Urinary bladder (tissue), 4 donors: ENCODE results near the gene LTB4R. TPM values are rescaled to one million over a fixed set of nuclear protein-coding genes. Genes with fewer than 3 reads are reported as not detected.

Experiments
- DNase-seq: peaks from one replicate; pipeline ENCODE4 v3.0.0-alpha.2; 2015; ENCODE audit errors: extremely low spot score
- H3K27ac ChIP-seq: one replicate; pipeline ENCODE4 v1.5.1; 2013; ENCODE audit warnings: low read depth, mild to moderate bottlenecking, moderate library complexity
- H3K36me3 ChIP-seq: one replicate; pipeline ENCODE4 v1.6.1; 2013; ENCODE audit warnings: mild to moderate bottlenecking, moderate library complexity; ENCODE audit not compliant: insufficient read depth
- H3K4me1 ChIP-seq: one replicate; pipeline ENCODE4 v1.6.1; 2013; ENCODE audit warnings: mild to moderate bottlenecking, moderate library complexity; ENCODE audit not compliant: insufficient read depth
- H3K4me3 ChIP-seq: one replicate; pipeline ENCODE4 v1.5.1; 2013; ENCODE audit warnings: low read depth, low read length
- WGBS: extraction: QIAGEN DNeasy Blood & Tissue Kit; methylation state at CpG from one replicate; pipeline ENCODE4 v1.1.7; 2013; 5-methylcytosine and 5-hydroxymethylcytosine counted together
- polyA plus RNA-seq: library from polyadenylated mRNA; stranded (reverse); fragments of 200-250 nt; gene quantifications from one replicate; pipeline ENCODE4 v1.2.3, GENCODE V29; 2013
- total RNA-seq: library from RNA; depleted of rRNA; stranded (reverse); fragments of >200 nt; gene quantifications from one replicate; pipeline ENCODE4 v1.2.3, GENCODE V29; 2014
- donor health status: healthy with polysubstance abuse.
- donor health status: healthy.

The LTB4R gene, protein sequence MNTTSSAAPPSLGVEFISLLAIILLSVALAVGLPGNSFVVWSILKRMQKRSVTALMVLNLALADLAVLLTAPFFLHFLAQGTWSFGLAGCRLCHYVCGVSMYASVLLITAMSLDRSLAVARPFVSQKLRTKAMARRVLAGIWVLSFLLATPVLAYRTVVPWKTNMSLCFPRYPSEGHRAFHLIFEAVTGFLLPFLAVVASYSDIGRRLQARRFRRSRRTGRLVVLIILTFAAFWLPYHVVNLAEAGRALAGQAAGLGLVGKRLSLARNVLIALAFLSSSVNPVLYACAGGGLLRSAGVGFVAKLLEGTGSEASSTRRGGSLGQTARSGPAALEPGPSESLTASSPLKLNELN
- total RNA-seq (2.3 TPM), polyA plus RNA-seq (6.0 TPM)

DNA sequence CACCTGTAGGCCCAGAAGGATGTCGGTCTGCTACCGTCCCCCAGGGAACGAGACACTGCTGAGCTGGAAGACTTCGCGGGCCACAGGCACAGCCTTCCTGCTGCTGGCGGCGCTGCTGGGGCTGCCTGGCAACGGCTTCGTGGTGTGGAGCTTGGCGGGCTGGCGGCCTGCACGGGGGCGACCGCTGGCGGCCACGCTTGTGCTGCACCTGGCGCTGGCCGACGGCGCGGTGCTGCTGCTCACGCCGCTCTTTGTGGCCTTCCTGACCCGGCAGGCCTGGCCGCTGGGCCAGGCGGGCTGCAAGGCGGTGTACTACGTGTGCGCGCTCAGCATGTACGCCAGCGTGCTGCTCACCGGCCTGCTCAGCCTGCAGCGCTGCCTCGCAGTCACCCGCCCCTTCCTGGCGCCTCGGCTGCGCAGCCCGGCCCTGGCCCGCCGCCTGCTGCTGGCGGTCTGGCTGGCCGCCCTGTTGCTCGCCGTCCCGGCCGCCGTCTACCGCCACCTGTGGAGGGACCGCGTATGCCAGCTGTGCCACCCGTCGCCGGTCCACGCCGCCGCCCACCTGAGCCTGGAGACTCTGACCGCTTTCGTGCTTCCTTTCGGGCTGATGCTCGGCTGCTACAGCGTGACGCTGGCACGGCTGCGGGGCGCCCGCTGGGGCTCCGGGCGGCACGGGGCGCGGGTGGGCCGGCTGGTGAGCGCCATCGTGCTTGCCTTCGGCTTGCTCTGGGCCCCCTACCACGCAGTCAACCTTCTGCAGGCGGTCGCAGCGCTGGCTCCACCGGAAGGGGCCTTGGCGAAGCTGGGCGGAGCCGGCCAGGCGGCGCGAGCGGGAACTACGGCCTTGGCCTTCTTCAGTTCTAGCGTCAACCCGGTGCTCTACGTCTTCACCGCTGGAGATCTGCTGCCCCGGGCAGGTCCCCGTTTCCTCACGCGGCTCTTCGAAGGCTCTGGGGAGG is at the start of gene LTB4R:
Gene LTB4R, plus strand, starts transcription at position 857 of the 959 bp plus-strand sequence. CDS start 4,150 bp downstream, outside the sequence.
- H3K4me3 ChIP-seq: peak within 1 kb of the TSS; percentile 51
- 9% methylated on average over 99 of the region's 99 CpGs for WGBS
- no peaks in the 10 kb centered on the region for H3K4me1 ChIP-seq
- H3K27ac ChIP-seq: peak within 1 kb of the TSS; percentile 66
- no peaks in the 10 kb centered on the region for H3K36me3 ChIP-seq
- no peak for DNase-seq

DNA sequence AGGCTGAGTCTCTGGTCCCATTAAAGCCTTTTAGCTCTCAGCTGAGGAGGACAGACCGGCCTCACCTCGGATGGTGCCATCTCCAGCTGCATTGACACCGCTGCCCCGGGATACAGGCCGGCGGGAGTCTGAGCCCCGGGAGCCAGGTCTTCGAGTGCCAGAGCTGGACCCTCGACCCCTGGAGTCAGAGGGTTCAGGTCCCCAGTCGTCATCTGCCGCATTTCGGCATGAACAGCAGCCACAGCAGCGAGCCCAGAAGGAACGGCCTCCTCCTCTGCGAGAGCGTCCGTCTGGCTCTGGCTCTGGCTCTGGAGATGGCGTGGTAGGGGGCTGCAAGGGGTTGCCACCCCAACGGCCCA is 49.4 kb upstream of the LTB4R start:
- H3K4me3 ChIP-seq: no peak overlapping the region
- no peak overlapping the region for H3K27ac ChIP-seq
- no peak for DNase-seq
- no peaks in the 10 kb centered on the region for H3K4me1 ChIP-seq
- 87% methylated on average over 19 of the region's 19 CpGs for WGBS
- no peaks in the 10 kb centered on the region for H3K36me3 ChIP-seq

GRCh38 chr14:24262821-24263733 is 48.2 kb upstream of the LTB4R start, which contains the start of gene TGM1:
TGM1 (minus strand) TSS chr14:24263177; CDS start chr14:24262352, 825 bp downstream.
- Histone ChIP-seq H3K4me1 (no peaks in the 10 kb centered on the region), H3K4me3 (no peak within 1 kb of the TSS), H3K27ac (no peak within 1 kb of the TSS), H3K36me3 (no peaks in the 10 kb centered on the region)
- no peak for DNase-seq
- WGBS: 82% methylated on average over 14 of the region's 14 CpGs

DNA sequence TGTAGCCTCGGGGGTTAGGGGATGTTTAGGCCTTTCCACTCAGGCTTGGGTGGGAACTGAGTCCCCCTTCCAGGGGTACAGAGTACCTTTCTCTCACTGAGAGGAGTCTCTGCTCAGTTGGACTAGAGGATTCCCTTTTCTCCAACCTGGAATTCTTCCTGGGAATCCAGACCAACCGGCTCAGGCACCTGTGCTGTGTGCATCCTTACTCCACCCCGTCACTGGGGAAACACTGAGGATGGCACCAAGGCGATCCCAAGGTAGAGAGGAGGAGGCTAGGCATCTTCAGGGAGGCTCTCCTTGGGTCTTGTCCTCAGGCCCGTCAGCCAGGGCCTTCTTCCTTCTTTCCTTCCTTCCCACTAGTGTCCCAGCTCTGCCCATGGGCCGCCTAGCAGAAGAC is 47.5 kb upstream of the LTB4R start:
- no peaks in the 10 kb centered on the region for H3K4me1 ChIP-seq
- WGBS: 70% methylated on average over 6 of the region's 6 CpGs
- no peak for DNase-seq
- no peaks in the 10 kb centered on the region for H3K36me3 ChIP-seq
- H3K27ac ChIP-seq: no peak overlapping the region
- no peak overlapping the region for H3K4me3 ChIP-seq

DNA sequence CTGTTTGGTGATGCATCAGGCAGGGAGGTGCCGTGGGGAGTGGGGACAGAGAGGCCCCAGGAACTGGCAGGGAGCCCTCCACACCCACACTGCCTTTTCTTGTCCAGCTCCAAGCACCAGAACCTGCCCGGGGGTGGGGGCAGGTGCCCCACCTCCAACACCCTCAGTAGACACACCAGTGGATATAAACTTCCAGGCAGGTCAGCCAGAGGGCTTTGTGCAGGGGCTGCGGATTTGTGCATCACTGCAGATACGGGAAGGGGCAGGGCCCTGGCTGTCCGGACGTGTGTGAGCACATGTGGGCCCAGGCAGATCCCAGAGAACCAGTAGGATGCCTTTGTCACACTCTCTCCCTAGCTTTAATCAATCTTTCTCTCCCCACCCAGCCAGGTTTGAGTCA is 47.0 kb upstream of the LTB4R start:
- DNase-seq: no peak
- Histone ChIP-seq H3K27ac (no peak overlapping the region), H3K36me3 (no peaks in the 10 kb centered on the region), H3K4me3 (no peak overlapping the region), H3K4me1 (no peaks in the 10 kb centered on the region)
- 63% methylated on average over 6 of the region's 6 CpGs for WGBS

DNA sequence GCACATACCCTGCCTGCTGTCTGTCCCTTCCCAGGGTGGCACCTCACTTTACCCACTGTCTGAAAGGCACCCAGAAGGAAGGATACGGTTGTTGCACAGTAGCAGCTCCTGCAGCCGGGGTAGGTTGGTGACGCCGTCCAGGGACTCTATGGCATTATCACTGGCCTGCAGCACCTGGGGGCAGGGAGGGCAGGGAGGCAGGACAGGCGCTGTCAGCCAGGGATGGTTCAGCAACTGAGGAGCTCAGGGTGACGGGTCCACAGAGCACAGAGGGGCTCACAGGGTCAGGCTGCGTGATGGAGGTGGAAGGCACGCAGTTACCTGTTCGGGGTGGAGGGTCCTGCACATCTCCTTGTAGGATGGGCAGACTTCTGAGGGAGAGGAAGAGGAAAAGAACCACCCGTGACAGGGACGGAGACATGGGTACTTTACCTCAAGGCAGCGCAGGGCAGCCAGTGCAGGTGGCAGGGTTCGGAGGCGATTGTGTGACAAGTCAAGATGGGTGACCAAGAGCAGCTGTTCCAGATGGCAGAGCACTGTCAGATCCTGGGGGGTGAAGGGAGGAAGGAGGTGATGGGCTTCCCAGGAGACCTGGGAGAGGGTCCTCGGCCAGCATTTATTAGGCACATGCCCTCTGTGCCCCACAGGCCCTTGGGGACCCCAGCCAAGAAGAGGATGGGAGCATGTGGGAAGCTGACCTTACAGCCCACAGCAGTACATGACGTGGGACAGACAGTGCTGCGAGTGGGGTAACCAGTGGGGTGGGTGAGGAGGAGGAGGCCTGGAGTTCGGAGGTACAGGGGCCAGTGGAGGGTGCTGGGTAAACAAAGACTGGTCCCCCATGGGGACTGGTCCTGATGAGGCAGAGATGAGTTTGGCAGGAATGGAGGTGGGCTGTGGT is 44.7 kb upstream of the LTB4R start:
- no peak for DNase-seq
- Histone ChIP-seq H3K4me3 (no peak overlapping the region), H3K36me3 (no peaks in the 10 kb centered on the region), H3K4me1 (no peaks in the 10 kb centered on the region), H3K27ac (no peak overlapping the region)
- 87% methylated on average over 18 of the region's 18 CpGs for WGBS

DNA sequence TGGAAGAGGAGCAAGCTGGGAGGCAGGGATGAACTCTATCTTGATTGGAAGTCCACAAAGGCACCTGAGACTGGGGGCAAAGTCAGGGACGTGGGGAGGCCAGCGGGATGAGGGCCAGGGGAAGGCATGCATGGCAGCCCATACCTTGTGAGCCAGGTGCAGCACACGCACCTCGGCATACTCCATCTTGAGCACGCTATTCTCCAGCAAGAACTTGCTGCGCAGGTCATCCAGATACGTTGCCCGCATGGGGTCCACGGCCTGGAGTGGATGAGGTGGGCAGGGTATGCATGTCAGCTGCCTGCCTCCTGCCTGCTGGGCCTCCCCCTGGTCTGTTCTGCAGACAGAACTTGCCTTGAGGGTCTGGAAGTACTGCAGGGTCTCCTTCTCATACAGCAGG is 43.8 kb upstream of the LTB4R start:
- Histone ChIP-seq H3K36me3 (no peaks in the 10 kb centered on the region), H3K27ac (no peak overlapping the region), H3K4me3 (no peak overlapping the region), H3K4me1 (no peaks in the 10 kb centered on the region)
- DNase-seq: no peak
- 92% methylated on average over 9 of the region's 9 CpGs for WGBS

DNA sequence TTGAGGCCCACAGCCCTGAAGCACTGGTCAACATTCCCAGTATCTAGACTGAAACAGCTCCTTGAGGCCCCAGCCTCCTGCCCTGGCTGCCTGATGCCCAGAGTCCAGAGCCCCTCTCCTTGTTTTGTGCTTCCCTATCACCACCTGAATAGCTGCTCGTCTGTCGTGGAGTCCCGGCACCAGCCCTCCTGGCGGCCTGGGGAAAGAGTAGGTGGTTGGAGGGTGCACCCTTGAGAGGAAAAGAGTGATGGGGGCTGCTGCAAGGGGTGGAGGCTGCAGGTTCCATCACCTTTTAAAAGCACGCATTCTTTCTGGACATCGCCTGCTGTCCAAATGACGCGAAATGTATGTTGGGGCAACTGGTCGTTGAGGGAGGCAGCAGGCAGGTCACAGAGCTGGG is 43.1 kb upstream of the LTB4R start:
- no peaks in the 10 kb centered on the region for H3K36me3 ChIP-seq
- no peaks in the 10 kb centered on the region for H3K4me1 ChIP-seq
- no peak for DNase-seq
- no peak overlapping the region for H3K4me3 ChIP-seq
- H3K27ac ChIP-seq: no peak overlapping the region
- 87% methylated on average over 9 of the region's 9 CpGs for WGBS

- no peak for DNase-seq
- H3K36me3 ChIP-seq: no peaks in the 10 kb centered on the region
- no peak overlapping the region for H3K4me3 ChIP-seq
- no peak overlapping the region for H3K27ac ChIP-seq
- no peaks in the 10 kb centered on the region for H3K4me1 ChIP-seq
- 94% methylated on average over 8 of the region's 8 CpGs for WGBS
Measured at GRCh38 chr14:24269368-24269767, 41.9 kb upstream of the LTB4R start.

DNA sequence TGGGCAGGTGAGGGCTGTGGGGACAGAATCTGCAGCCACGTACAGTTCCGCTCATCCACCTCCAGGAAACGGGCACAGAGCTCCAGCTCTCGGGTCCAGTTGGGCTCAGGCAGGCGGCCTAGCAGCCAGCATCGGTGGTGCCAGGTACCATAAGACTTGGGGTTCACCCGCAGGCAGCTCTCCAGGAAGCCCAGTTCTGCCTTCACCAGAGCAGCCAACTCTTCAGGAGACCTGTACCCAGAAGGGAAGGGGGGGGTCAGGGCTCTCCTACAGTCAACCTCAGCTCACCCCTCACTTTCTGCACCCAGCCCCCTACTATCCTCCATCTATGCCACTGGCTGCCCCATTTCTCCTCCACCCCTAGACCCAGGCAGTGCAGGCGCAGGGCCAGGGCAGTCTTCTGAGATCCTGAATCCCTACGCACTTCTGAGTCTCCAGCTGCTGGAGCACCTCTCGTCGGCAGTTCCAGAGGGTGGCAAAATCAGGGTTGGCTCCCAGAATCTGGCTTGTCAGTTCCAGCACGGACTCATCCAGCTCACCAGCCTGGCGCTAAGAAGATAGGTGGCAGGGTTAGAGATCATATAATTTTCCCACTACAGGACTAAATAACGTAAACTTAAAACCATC is 41.3 kb upstream of the LTB4R start:
- Histone ChIP-seq H3K4me1 (no peaks in the 10 kb centered on the region), H3K27ac (no peak overlapping the region), H3K36me3 (no peaks in the 10 kb centered on the region), H3K4me3 (no peak overlapping the region)
- no peak for DNase-seq
- WGBS: 95% methylated on average over 14 of the region's 14 CpGs

- 16% methylated on average over 13 of the region's 13 CpGs for WGBS
Measured at GRCh38 chr14:24270537-24271133, 40.7 kb upstream of the LTB4R start.

More at GRCh38 chr14:24270537-24271133, 40.7 kb upstream of the LTB4R start:
- no peaks in the 10 kb centered on the region for H3K36me3 ChIP-seq
- H3K4me3 ChIP-seq: peak overlapping the region; percentile 71
- peak overlapping the region; percentile 93 for H3K27ac ChIP-seq
- H3K4me1 ChIP-seq: no peaks in the 10 kb centered on the region
- DNase-seq: no peak
